Glomerular endothelial cell (primary cell): Measurements from ENCODE around the gene SIX4. TPM values are rescaled to one million over a fixed set of nuclear protein-coding genes. Genes with fewer than 3 reads are reported as not detected.

Experiments used
- DNase-seq: peaks from one replicate; pipeline ENCODE4 v3.0.0-alpha.2; 2011; ENCODE audit warnings: low read depth, low spot score; ENCODE audit errors: extremely low read depth
- total RNA-seq: library from RNA; depleted of rRNA; stranded (reverse); fragments of >200 nt; gene quantifications from 2 replicates; pipeline ENCODE4 v1.2.3, GENCODE V29; 2015

Gene SIX4
- total RNA-seq, 1 donor from 2014 or later: 6.4 TPM

GRCh38 chr14:60722357-60723115 is 1.6 kb downstream of the SIX4 start:
- no peak for DNase-seq

- DNase-seq: no peak
Observed at GRCh38 chr14:60722107-60722356, 2.1 kb downstream of the SIX4 start.

GRCh38 chr14:60721326-60722106 is 2.6 kb downstream of the SIX4 start:
- no peak for DNase-seq

DNA sequence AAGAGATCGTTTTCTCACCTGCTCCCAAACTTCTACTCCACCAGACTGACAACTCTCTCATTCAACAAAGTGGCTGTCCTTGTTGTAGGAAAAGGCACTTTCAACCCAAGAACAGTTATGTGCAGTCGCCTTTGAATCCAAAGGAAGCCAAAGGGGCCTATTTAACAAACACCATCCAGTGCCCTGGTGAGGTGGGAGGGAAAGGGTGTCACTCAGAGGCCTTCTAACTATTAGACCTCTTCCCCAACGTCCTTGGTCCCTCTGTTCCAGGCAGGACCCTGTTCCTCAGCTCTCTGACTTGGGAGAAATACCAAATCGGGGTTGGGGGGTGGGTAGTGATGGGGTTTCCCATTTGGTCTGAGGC is 3.2 kb downstream of the SIX4 start:
- DNase-seq: no peak

DNA sequence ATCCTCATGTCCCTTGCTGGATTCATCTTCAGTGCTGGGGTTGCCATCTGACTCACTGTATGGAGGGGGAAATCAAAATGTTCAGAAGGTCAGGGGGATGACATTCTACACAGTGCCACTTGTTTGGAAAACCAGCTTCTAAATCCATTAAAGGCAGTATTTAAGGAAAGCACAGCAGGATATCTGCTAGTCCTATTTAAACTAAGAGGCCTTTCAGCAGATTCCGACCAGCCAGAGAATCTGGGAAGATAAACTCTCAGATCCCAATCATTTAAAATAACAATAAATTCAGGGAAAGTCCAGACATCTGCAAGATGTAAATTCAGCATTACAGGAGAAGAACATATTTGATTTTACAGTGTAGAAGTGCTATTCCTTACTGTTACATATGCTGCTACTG is 3.8 kb downstream of the SIX4 start:
- no peak for DNase-seq

DNA sequence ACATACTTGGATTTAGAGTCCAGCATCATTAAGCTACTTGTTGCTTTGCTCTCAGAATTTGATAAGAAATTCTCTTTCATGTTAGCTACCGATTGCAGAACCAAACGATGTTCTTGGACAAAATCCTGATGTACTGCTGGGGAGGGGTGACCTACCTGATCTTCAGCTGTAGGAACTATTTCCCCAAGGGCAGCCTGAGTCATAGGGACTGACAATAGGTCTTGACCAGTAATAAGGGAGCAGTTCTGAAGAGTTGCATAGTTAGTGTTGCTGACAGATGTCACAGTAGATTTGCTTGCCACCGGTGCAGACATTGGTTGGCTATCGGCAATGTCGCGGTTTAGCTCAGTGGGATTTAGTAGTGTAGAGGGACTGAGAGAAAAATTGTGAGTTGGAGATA is 10.6 kb downstream of the SIX4 start:
- no peak for DNase-seq

GRCh38 chr14:60710494-60710893 is 13.7 kb downstream of the SIX4 start:
- DNase-seq: no peak

GRCh38 chr14:60707858-60708257 is 16.3 kb downstream of the SIX4 start:
- DNase-seq: no peak

- no peak for DNase-seq
Observed at GRCh38 chr14:60705100-60705499, 19.1 kb downstream of the SIX4 start.

DNA sequence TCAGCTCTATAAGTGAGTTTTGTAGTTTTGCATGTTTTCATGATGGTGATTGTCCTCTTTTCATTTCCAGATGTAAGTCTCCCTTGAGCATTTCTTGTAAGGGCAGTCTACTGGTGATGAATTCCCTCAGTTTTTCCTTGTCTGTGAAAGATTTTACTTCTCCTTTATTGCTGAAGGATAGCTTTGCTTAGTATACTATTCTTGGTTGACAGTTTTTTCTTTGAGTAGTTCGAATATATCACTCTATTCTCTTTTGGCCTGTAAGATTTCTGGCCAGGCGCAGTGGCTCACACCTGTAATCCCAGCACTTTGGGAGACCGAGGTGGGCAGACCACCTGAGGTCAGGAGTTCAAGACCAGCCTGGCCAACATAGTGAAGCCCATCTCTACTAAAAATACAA is 23.6 kb downstream of the SIX4 start:
- no peak for DNase-seq

DNA sequence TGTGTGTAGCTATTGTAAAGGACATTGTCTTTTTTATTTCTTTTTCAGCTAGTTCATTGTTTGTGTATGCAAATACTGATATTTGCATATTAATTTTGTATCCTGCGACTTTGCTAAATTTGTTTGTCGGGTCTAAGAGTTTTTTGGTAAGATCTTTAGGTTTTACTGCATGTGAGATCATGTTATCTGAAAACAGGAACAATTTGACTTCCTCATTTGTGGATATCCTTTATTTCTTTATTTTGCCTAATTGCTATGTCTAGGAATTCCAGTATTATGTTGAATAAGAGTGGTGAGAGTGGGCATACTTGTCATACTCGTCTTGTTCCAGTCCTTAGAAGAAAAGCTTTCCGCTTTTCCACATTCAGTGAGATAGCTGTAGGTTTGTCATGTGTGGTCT is 28.8 kb downstream of the SIX4 start:
- DNase-seq: no peak

DNA sequence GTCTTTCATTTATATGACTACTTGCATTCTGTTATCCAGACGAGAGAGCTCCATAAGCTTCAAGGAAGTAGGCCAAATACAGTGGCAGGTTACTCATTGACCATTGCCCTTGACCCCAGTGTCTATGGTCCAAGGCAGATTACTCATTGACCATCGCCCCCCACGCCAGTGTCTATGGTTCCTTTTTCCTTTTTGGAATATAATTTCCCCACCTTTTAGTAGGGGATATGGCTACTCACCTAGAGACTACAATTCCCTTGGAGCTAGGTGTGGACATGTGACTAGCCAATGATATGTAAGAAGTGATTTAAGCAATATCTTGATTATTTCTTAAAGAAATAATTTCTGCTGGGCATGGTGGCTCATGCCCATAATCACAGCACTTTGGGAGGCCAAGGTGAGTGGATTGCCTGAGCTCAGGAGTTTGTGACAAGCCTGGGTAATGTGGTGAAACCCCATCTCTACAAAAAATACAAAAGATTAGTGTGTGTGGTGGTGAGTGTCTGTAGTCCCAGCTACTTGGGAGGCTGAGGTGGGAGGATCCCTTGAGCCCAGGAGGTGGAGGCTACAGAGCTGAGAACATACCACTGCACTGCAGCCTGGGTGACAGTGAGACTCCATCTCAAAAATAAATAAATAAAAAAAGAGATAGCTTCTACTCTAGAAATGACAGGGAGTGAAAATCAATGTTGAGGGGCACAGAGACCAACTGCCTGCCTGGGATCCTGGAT is 32.6 kb downstream of the SIX4 start:
- no peak for DNase-seq

DNA sequence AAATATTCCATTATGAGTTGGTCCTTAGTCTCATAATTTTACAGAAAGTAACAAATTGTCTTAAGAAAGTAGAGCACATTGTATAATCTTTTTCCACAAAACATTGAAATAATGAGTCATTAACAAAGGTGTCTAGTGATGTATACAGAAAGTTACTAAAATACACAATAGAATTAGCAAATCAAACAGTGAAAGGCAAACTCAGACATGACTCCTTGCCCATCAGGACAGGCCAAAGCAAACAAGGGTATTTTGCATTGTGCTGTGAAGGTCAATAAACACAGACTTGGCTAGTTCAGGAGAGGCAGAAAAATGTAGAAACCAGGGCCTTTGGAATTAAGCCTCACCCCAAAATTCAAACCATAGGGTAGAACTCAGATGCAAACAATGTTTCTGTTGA is 37.3 kb downstream of the SIX4 start:
- no peak for DNase-seq

DNA sequence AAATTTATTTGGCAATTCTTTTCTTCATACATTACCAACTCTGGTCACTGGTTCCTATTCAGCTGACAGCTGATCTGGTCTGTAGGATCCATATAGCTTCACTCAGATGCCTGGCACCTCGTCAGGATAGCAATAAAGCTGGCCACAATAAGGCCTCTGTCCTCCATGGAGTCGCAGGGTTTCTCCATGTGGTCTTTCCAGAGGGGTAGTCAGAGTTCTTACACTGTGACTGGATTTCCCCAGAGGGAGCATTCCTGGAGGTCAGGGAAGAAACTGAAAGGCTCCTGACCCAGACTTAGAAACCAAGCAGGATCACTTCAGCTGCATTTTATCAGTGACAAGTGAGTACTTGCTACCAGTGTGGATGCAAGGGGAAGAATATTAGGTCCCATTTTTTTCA is 39.9 kb downstream of the SIX4 start:
- DNase-seq: no peak

GRCh38 chr14:60681271-60681670 is 42.9 kb downstream of the SIX4 start:
- DNase-seq: no peak

DNA sequence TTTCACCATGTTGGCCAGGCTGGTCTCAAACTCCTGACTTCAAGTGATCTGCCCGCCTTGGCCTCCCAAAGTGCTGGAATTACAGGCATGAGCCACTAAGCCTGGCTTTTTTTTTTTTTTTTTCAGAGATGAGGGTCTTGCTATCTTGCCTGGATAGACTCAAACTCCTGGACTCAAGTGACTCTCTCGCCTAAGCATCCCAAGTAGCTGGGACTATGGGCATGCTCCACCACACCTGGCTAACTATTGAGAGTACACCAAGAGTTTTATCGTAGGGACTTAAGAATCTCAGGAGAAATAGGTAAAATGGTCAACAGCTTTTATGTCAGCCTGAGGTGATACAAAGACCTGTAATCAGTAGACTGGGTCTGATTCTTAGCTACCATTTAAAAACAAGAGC is 43.6 kb downstream of the SIX4 start:
- no peak for DNase-seq

- DNase-seq: no peak
Observed at GRCh38 chr14:60679566-60680258, 44.4 kb downstream of the SIX4 start.

GRCh38 chr14:60677701-60678100 is 46.5 kb downstream of the SIX4 start:
- DNase-seq: no peak

DNA sequence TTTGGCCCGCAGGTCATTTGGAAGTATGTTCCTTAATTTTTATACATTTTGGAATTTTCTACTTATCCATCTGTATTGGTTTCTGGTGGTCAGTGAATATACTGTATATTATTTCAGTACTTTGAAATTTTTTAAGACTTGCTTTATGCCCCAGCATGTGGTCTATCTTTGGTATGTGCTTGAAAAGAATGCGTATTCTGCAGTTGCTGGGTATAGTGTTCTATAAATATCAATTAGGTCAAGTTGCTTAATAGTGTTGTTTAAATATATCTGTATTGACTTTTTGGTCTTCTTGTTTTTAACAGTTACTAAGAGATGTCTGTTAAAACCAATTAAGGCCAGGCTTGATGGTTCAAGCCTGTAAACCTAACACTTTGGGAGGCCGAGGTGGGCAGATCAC is 53.2 kb downstream of the SIX4 start:
- DNase-seq: no peak

DNA sequence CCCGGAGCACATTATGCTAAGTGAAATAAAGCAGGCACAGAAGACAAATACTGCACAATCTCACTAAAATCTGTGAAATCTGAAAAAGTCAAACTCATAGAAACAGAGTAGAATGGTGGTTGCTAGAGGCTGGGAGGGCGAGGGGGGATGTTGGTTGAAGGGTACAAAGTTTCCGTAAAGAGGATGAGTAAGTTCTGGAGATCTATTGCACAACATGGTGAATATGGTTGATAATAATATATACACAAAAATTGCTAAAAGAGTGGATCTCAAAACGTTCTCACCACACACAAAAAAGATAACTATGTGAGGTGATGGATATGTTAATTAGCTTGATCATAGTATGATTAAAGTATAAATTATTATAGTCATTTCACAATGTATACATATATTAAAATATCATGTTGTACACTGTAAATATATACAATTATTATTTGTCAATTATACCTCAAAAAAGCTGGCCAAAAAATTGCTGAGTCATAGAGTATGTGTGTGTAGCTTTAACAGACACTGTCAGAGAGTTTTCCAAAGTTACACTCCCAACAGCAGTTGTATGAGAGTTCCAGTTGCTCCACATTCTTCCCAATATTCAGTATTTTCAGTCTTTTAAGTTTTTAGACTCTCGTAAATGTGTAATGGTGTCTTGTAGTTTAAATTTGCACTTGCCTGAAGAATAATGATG is 55.6 kb downstream of the SIX4 start:
- DNase-seq: no peak

GRCh38 chr14:60665177-60665550 is 59.0 kb downstream of the SIX4 start:
- DNase-seq: no peak
